ENCODE results near the gene RAB19. TPM values are rescaled to one million over a fixed set of nuclear protein-coding genes. Genes with fewer than 3 reads are reported as not detected.
"Not testable (repeated sequence)": the region's sequence is repeated elsewhere in the genome, so short reads cannot be mapped to it uniquely, and the experiment has no call there.

RAB19 gene
- total RNA-seq, 1 donor from 2014 or later: not detected

GRCh38 chr7:140400381-140400780 is 3.5 kb upstream of the RAB19 start:
- no peak for ATAC-seq

DNA sequence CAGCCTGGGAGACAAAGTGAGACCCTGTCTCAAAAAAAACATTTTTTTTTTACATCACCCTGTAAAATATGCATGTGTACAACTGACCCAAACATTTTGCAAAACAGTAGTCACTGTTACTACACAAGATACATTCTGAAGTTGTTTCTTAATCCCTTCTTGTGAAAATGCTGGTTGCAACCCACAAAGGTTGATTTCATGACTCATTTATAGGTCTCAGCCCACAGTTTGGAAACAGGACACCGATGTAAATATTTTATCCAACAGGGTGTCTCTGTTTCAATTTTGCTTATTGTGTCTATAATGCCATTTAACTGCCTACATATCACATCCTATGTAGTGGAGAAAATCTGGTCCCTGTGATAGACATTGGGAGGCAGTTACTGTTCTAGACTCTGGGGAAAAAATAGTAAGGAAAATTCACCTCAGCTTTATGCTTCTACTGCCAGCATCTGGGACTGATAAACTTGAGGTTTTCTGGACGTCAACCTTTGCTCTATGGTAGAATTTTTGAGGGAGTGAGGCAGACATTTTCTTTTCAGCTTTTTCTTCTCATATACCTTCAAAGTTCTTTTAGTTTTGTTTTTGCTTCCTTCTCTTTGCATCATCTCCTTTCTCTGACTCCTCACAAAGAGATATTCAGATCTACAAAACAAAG is 1.6 kb upstream of the RAB19 start:
- no peak for DNase-seq (ENCODE audit: low spot score)
- ATAC-seq: no peak

More at GRCh38 chr7:140400381-140400780, 3.5 kb upstream of the RAB19 start:
- DNase-seq (ENCODE audit: low spot score): no peak

DNA sequence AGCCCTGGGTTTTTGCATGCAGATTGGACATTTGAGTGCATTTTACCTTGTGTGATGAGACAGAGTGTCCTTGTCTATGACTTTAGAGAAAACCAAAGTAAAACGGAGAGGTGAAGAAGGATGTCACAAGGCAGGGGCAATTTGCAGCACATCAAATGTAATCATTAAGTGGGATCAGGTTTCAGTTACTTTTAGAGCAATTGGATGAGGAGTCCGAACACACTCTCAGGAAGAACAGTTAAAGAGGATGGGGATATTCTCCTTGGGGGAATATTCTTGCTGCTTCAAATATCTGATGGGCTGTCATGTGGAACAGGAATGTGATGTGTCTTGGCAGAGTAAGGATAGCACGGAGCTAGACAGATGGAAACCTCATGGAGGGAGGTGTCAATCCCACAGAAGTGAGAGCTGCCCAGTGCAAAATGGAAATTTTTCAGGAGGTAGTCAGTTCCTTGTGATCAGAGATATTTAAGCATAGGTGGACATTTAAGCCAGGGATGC is 757 bp downstream of the RAB19 start:
- DNase-seq (ENCODE audit: low spot score) (no peak), ATAC-seq (no peak)

DNA sequence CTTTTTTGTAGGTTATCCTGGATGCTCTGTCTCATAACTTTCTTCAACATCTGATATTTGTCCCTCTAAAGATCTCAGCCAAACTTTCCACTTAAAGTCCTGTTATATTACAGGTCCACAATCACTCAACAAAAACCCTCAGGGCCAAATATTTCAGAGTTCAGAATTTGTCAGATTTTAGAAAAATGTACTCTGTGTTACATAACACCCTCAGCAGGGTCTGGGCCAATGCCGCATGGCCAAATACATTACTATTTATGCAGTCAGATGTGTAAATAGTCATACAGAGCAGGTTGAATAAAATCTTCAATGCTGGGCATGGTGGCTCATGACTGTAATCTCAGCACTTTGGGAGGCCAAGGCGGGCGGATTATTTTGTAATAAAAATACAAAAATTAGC is 11.5 kb downstream of the RAB19 start:
- ATAC-seq (no peak), DNase-seq (ENCODE audit: low spot score) (no peak)

DNA sequence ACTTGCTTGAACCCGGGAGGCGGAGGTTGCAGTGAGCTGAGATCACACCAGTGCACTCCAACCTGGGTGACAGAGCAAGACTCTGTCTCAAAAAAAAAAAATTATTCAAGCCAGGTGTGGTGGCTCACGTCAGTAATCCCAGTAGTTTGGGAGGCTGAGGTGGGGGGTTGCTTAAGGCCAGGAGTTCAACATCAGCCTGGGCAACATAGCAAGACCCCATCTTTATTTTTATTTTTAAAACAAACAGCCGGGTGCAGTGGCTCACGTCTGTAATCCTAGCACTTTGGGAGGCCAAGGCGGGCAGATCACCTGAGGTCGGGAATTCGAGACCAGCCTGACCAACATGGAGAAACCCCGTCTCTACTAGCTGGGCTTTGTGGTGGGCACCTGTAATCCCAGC is 12.0 kb downstream of the RAB19 start:
- not testable (repeated sequence) for ATAC-seq; DNase-seq (ENCODE audit: low spot score)

DNA sequence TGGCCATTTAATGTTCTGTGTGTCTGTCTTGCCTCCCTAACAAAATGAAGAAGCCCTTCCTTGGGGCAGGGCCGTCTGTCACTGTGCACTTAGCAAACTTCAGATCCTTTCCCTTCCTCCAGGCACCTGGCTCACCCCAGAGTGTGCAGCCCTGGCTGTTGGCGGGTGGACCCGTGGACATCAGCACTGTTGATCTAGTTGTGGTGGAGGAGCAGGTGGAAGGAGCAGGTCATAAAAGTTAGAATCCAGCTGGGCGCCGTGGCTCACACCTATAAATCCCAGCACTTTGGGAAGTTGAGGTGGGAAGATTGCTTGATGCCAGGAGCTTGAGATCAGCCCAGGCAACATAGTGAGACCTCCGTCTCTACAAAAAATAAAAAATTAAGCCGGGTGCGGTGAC is 12.7 kb downstream of the RAB19 start:
- DNase-seq (ENCODE audit: low spot score) (no peak), ATAC-seq (no peak)

DNA sequence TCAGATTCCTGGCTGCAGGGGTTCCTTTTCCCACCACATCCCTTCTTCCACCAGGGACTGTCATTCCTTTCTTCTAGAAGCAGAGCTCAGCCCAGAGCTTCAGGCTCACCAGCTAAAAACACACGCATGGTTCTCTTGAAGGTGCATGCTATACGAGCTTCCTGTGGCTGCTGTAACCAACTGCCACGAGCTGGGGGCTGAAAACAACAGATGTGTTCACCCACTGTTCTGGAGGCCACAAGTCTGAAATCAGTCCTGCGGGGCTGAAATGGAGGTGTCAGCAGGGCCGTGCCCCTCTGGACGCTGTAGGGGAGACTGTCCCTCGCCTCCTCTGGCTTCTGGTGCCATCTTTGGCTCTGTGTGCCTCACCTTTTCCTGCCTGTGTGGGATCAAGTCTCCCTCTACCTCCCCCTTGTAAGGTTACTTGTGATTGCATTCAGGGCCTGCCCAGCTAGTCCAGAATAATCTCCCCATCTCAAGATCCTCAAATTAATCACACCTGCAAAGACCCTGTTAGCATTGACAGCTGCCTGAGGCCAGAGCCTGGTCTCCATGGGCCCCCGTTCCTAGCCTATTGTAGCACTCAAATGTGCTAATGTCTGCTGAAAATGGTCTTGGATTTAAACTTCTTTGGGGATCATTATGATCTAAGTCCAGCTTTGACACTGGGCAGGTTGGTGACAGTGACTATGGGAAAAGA is 13.7 kb downstream of the RAB19 start:
- no peak for ATAC-seq

GRCh38 chr7:140418156-140418472 is 14.3 kb downstream of the RAB19 start:
- not testable (repeated sequence) for ATAC-seq; DNase-seq (ENCODE audit: low spot score)

More for the DNA sequence above, 13.7 kb downstream of the RAB19 start:
- DNase-seq (ENCODE audit: low spot score): no peak

- DNase-seq (ENCODE audit: low spot score) (no peak), ATAC-seq (no peak)
These were observed 14.8 kb downstream of the RAB19 start for GRCh38 chr7:140418653-140419052.

- ATAC-seq: no peak
- no peak for DNase-seq (ENCODE audit: low spot score)
These were observed 17.7 kb downstream of the RAB19 start for GRCh38 chr7:140421521-140421920.

DNA sequence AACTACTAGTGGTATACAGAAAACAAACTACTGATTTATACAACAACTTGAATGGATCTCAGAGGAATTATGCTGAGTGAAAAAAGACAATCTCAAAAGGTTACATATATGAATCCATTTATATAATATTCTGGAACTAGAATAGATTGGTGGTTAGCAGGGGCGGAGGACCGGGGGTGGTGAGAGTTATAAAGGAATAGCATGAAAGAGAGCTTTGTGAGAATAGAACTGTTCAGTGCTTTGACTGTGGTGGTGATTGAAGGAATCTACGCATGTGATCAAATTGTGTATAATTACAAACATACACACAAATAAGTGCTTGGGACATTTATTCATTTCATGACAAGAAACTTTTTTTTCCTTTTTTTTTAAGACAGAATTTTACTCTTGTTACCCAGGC is 19.6 kb downstream of the RAB19 start:
- ATAC-seq (no peak), DNase-seq (ENCODE audit: low spot score) (no peak)

GRCh38 chr7:140425718-140426117 is 21.9 kb downstream of the RAB19 start:
- ATAC-seq: peak; percentile 34
- DNase-seq (ENCODE audit: low spot score): no peak

GRCh38 chr7:140426130-140426529 is 22.3 kb downstream of the RAB19 start:
- ATAC-seq (peak; percentile 31), DNase-seq (ENCODE audit: low spot score) (no peak)

GRCh38 chr7:140433396-140433795 is 29.5 kb downstream of the RAB19 start:
- ATAC-seq (no peak), DNase-seq (ENCODE audit: low spot score) (no peak)

DNA sequence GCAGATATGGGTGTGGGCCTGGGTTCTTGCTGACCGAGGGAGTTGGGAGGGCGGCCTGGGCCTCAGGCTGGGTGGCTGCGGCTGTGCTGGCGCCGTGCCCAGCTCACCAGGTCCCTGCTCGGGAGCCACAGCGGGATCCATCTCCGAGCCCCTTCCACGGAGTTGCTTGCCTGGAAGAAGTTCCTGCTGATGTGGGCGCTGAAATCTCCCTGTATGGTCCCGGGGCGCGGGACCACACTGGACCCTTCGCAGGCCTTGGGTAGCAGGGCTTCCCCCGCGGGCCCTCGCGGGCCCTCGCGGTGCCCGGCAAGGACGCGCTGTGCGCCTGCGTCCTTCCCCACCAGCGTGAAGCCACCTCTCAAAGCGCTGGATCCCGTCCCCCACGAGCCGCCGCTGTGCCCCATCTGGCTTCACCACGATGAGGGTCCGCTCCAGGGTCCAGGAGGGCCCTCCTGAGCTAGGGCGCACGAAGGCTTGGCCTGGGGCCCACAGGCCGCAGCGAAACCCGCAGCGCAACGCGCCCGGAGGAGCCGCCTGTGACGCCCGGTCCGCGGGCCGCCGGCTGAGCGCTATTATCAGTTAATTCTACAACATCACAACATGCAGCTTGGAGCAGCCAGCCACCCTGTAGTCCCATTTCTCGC is 31.5 kb downstream of the RAB19 start:
- DNase-seq (ENCODE audit: low spot score) (no peak), ATAC-seq (no peak)

GRCh38 chr7:140439359-140439758 is 35.5 kb downstream of the RAB19 start:
- no peak for ATAC-seq
- DNase-seq (ENCODE audit: low spot score): no peak

GRCh38 chr7:140440593-140440992 is 36.7 kb downstream of the RAB19 start:
- ATAC-seq (no peak), DNase-seq (ENCODE audit: low spot score) (no peak)

- ATAC-seq: no peak
- DNase-seq (ENCODE audit: low spot score): no peak
These were observed 37.7 kb downstream of the RAB19 start for GRCh38 chr7:140441519-140441918.

DNA sequence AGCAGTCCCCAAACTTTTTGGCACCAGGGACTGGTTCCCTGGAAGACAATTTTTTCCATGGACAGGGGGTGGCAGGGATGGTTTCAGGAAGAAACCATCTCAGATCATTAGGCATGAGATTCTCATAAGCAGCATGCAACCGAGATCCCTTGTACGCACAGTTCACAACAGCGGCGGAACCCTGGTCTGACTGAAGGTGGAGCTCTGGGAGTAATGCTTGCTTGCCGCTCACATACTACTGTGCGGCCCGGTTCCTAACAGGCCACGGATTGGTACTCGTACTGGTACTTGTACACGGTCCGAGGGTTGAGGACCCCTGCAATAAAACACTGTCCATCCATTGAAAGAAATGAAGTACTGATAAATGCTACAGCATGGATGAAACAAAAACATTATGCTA is 42.6 kb downstream of the RAB19 start:
- no peak for ATAC-seq
- DNase-seq (ENCODE audit: low spot score): no peak

DNA sequence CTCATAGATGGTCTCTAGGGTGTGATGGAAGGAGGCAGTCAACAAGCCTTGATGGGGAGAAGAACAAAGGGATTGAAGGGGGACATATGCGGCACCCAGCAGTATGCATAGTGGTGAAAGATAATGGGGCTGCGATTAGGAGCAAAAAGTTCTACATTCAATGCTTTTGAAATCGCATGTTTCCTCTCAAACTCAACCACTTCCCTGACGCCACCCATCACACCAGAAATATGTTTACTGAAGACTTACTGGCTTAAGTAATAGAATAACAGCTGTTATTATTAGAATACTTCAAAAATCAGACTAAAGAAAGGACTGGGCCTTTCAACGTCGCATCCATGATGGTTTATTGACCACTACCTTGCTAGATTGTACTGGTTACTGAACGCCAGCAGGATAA is 44.0 kb downstream of the RAB19 start:
- no peak for DNase-seq (ENCODE audit: low spot score)
- no peak for ATAC-seq

DNA sequence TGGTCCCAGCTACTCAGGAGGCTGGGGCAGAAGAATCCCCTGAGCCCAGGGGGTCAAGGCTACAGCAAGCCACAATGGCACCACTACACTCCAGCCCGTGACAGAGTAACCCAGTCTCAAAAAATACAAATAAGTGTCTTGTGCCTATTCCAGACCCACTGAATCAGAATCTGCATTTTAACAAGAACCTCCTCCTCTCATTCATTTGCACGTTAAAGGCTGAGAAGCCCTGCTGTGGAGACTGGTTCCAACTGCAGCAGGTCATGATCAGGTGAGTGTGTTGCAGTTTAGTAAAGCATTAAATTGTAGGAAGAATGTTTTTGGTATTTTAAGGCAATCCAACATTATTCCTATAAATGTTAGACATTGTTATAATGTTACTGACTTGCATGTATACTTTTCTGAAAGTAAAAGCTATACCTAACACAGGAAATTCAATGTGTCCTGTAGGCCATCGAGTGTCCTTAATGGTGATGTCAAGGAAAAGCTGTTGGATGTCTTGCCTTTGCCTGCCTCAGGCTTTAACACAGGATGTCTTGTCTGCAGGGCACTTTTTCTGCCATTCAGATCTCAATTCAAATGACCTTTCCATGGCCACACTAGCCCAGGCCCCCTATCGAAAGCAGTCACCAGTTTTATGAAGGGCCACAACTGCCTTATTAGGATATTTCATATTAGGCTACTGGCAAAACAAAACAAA is 45.1 kb downstream of the RAB19 start:
- ATAC-seq: no peak

More for the DNA sequence above, 45.1 kb downstream of the RAB19 start:
- DNase-seq (ENCODE audit: low spot score): no peak
